HG03025 (cell line): Measurements from ENCODE around the gene FAM90A1.
"Not testable (repeated sequence)": the region's sequence is repeated elsewhere in the genome, so short reads cannot be mapped to it uniquely, and the experiment has no call there.

Experiments
- ATAC-seq: cut with Tn5 transposase; IDR thresholded peaks from one replicate; pipeline ENCODE4 v1.9.1; 2021; ENCODE audit warnings: mild to moderate bottlenecking, moderate library complexity; ENCODE audit not compliant: unreplicated experiment, low FRiP score

FAM90A1 gene

GRCh38 chr12:8181271-8181670, 46.1 kb downstream of the FAM90A1 start:
- ATAC-seq, result not testable (repeated sequence)

- ATAC-seq, result not testable (repeated sequence)
These were observed 47.3 kb downstream of the FAM90A1 start for GRCh38 chr12:8179989-8180585.

- ATAC-seq, result not testable (repeated sequence)
These were observed 54.5 kb downstream of the FAM90A1 start for GRCh38 chr12:8172911-8173310.
